Iris pigment epithelial cell (primary cell): ENCODE results near the gene ABCG1.
"Not testable (repeated sequence)": the region's sequence is repeated elsewhere in the genome, so short reads cannot be mapped to it uniquely, and the experiment has no call there.

Source experiments
- DNase-seq: peaks from one replicate; pipeline ENCODE4 v3.0.0-alpha.2; 2011; ENCODE audit warnings: low read depth

The ABCG1 gene

DNA sequence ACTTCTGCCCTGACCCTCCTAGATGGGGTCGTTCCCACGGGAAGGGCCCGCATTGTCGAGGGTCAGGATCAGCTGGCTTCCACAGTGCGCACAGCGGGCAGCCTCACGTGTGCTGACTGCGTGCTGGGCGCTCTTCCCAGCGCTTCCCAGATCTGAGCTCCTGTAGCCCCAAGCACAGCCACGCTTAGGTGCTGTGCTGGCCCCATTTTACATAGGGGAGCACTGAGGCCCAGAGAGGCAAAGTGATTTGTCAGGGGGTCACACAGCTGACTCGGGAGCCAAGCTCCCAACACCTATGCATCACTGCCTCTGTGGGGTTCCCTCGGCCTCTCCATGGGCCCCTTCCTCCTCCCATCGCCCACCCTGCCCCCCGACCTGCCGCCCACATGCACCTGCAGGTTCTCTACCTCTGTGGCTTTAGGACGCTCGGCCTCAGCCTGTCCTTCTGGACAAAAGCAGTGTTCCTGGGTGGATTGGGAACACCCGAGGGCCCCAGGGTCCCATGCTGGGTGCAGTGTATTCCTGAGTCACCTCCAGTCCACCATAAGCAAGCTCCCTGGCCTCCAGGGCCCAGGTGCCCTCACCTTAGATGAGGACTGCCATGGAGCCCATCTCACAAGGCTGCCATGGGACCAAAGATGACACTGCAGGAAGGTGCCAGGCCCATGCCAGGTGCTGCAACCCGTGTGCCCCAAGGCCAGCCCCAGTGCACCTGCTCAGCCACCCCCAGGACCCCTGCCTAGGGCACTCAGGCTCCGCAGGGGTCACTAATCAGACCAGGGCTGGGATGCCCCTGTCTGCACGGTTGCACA lies 73.0 kb downstream of the ABCG1 start:
- no peak for DNase-seq

DNA sequence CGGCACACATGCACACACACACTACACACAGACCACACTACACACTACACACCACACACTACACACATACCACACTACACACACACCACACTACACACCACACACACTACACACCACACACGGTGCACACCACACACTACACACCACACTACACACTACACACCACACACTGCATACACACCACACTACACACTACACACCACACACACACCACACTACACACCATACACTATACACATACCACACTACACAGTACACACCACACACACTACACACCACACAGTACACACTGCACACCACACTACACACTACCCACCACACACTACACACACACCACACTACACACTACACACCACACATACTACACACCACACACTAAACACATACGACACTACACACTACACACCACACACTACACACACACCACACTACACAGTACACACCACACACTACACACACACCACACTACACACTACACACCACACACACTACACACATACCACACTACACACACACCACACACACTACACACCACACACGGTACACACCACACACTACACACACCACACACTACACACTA lies 73.7 kb downstream of the ABCG1 start:
- DNase-seq: not testable (repeated sequence)

DNA sequence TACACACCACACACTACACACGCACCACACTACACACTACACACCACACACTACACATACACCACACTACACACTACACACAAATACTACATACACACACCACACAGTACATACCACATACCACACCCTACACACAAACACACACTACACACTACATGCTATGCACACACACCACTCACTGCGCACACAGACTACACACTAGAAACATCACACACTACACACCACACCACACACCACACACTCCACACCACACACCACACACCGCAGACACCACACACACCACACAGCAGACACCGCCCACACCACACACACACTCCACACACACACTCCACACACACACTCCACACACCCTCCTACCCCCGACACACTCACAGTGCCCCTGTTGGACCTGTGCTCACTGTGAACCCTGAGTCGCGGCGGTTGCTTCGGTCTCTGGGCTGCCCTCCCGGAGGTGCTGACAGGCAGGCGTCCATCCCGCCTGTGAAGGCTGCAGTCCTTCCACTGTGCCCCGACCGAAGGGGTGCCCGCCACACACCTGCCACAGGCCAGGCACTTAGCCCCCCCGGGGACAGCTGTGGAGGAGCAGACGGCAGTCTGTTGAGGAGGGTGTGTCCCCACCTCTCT lies 74.8 kb downstream of the ABCG1 start:
- no peak for DNase-seq

DNA sequence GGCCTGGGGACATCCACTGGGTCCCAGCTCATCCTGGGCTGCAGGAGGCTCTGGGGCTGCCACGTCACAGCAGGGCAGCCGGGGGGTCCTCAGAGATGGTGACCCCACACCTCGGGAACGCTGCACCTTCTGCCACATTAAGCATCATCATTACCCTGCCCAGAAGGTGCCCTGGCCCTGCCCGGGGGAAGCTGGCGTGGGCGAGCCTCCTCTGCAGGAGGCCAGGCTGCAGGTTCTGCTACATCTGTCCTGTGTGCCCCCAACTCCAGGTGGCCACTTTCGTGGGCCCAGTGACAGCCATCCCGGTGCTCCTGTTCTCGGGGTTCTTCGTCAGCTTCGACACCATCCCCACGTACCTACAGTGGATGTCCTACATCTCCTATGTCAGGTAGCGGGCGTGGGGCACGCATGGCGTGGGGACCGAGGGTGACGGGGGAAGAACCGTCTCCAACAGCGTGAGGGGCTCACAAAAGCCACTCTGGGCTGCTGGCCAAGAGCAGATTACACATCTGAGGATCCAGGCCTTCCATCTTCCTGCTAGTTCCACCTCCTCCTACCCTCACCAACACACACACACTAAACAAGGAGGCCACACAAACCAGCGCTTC lies 75.4 kb downstream of the ABCG1 start:
- no peak for DNase-seq

DNA sequence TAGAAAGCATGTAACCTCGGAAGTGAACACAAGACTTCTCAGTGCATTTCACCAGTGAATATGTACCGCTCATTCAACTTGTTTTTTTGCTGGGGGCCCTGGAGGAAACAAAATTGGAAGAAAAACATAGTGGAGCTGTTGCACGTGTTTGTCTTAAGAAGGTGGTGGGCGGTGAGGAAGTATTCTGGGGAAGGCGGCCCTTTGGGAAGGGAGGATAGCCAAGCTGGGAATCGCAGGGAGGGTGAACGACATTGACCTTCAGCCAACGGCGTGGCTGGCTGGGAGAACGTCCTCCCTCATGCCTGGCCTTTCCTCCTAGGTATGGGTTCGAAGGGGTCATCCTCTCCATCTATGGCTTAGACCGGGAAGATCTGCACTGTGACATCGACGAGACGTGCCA lies 76.9 kb downstream of the ABCG1 start:
- no peak for DNase-seq

DNA sequence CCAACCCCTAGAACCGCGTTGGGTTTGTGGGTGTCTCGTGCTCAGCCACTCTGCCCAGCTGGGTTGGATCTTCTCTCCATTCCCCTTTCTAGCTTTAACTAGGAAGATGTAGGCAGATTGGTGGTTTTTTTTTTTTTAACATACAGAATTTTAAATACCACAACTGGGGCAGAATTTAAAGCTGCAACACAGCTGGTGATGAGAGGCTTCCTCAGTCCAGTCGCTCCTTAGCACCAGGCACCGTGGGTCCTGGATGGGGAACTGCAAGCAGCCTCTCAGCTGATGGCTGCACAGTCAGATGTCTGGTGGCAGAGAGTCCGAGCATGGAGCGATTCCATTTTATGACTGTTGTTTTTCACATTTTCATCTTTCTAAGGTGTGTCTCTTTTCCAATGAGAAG lies 77.6 kb downstream of the ABCG1 start:
- no peak for DNase-seq

DNA sequence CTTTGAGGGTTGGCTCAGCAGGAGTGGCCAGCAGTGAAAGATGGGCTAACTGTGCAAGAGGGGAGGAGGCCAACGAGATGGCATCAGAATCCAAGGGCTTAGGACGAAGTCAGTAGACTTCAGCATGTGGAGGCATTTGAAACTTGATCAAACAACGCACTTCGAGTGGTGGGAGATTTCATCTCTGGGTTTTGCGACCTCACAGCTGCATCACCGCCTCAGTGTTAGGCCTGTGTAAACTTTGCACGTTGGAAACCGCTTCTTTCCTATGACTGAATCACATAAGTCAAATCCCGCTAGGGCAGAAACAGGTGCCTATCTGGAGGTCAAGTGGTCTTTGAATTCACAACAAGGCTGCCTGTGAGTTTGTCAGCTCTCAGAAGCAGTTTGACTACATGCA lies 78.4 kb downstream of the ABCG1 start:
- DNase-seq: no peak

DNA sequence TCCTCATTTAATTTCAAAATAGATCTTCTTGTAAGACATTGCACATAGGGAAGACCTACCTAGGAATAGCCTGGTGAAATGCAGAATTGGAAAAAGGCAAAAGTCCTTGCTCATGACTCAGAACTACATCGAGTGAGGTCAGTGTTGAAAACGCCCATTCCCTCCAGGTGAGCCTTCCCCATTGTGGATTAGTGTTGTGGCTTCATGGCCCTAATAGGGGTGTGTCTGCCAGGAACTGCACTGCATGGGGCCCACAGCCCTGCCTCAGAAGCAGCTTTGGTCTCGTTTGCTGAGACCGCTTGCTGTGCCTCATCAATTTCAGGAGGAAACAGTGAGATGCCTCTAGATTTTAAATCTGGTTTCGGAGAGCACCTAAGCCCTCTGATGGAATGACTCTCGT lies 79.3 kb downstream of the ABCG1 start:
- DNase-seq: no peak

DNA sequence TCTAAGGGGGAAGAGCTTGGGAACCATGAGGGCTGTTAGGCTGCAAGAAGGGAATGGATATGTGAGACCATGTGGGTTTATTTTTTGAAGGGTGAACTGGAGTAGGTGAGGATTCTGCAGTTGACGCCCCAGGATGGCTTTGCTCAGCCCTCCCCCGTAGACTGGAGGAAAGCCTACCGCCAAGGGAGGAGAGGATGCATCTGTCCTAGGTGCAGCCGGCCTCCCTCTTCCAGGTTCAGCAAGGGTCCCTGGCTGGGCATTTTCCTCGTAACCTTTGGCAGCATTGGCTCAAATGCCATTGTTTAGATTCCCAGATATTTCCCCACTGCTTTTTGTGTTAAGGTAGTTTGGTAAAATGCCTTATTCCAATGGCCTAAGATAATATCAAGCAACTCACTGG lies 79.7 kb downstream of the ABCG1 start:
- no peak for DNase-seq

DNA sequence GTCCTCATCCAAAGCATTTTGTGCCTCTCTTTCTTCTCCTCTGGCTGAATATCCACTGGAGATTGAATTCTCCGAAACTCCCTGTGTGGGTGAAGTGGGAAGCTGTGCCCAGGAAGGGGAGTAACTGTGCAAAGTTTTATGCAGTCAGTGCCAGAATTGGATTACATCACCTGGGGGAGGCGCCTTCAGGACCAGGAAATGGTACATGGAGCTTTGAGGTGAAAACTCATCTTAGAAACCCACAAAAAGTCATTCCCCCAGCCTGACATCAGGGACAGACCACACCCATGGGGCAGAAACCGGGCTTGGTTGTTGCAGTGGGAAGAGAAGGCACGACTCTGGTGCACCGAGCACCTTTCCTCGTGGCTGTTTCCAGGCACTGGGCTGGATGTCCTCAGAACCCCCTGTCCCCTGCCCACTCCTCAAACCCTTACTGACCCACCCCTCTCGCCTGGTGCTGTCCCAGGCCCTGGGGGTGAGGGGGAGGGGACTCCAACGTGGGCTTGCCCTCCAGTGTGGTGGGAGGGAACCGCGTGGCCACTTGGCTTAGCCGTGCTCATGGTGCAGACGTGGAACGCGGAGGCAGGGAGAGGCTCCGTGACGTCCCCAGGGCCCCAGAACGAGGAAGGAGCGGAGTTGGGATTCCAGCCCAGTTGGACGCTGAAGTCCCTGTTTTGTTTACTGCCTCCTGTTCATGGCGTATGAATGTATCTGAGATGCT lies 80.5 kb downstream of the ABCG1 start:
- no peak for DNase-seq

DNA sequence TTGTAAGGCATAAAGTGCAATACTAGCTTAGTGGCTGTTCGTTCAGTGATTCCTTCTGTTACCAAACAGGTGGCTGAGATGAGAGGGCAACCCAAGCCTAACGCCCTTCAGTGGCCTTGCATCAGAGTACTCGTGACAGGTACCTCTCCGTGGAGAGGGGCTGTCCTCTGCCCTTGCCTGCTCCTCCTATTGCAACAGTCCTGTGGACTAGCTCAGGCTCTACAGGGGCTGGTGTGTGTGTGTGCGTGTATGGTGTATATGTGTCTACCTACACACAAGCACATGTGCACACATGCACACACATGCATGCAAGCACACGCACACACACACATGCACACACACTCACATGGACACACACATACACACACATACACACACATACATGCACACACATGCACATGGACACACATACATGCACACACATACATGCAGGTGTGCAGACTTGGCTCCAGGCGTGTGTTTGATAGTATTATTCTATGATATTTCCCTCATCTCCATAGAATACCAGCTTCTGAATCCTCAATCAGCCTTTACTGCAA lies 81.2 kb downstream of the ABCG1 start:
- no peak for DNase-seq

DNA sequence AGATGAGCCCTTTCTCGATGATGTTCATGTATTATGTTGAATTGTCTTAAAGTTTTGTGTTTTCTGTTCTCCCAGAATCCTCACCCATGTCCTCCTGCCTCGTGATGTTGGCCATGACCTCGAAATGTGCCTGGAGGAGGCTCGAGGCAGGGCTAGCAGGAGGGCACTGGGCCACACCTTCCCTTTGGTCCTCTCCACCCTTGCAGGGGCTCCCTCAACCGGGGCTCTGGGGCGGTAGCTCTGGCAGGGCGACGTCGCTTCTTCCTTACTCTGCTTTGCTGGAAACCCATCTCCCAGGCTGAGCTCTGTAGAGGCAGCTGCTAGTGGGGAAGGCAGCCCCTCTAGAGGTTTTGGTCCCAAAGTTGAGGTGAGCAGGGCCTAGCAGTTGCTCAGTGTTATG lies 82.0 kb downstream of the ABCG1 start:
- DNase-seq: no peak

DNA sequence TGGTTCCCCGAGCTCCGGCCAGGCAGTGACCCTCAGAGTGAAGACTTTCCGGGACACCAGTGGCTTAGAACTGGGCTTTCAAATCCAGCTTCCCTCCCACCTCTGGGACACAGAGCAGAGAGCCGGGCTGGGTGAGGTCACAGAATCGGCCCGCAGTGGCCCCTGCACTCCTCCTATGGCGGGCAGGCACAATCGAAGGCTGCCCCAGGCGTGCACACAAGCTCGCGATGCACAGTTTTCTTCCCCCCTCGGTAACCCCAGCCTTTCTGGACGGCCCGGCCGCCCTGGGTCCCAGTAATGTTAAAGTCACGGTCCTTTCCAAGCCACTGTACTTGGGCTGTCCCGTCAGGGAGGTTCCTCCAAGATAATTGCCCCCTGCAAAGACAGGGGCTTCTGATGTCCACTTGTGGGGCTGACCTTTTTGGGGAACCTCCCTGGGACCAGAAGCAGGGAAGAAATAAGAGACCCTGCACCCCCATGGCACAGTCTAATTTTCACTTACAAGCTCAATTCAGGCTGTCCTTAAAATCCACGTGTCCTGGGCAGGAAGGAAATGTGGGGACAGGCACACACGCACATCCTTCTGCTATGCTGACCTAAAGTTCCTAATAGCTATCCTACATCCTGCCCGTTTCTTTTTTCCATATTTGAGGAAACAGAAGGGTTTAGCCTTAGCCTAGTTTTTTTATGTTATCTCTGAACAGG lies 82.6 kb downstream of the ABCG1 start:
- no peak for DNase-seq

DNA sequence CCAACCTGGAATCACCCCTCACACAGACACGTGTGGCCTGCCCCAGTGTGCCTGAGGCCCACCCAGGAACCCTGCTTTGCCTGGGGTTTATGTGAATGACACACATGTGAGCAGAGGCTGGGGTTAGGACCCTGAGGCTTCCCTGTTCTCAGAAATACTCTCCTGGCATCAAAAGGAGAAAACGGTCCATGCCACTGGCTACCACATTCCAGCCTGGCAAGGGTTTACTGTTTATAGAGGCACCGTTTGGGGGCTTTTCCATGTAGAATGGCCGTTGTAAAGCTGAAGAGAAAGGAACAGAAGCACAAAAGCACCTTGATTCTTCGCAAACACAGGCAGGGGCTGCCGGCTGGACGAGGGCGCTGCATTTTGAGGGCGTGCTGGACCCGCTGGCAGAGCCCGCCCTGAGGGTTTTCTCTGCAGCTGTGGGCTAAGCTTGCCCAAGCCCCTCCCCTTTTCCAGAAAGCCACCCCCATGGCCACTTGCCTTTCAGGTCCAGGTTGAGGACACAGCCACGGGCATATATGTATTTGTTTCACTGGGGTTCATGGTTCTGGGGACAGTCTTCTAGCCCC lies 83.2 kb downstream of the ABCG1 start:
- no peak for DNase-seq

DNA sequence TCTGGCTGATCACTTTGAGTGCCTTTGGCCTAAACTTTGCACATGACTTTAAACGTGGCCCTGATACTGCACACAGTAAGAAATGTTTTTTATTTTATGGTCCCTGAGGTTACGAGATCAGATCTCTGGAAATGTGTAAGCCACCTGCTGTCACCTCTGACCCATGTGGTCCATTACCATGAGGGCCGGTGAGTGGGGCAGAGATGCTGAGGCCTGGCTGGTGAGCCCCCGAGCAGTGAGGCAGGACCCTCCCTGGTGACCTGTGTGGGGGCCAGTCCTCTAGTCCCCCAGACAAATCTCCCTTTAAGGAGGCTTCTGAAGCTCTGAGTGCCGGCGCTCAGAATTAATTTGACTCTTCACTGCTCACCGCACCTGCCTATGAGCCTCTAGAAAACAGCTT lies 83.9 kb downstream of the ABCG1 start:
- no peak for DNase-seq

DNA sequence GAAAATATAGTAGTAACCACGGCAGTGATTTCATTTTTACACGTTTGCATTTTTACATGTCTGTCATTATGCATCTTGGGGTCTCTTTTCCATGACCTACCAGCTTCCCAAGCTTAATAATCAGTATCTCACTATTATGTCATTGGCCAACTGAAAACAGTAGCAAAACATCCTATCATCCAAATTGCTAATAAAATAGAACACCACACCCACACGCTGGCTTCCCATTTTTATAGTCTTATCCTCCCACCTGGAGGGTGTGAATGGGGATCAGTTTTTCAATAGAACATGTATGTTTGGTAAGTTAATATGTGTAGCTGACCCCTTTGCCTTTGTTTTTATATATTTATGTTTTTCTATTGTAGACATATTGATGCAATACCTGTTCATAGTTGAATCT lies 84.5 kb downstream of the ABCG1 start:
- no peak for DNase-seq

DNA sequence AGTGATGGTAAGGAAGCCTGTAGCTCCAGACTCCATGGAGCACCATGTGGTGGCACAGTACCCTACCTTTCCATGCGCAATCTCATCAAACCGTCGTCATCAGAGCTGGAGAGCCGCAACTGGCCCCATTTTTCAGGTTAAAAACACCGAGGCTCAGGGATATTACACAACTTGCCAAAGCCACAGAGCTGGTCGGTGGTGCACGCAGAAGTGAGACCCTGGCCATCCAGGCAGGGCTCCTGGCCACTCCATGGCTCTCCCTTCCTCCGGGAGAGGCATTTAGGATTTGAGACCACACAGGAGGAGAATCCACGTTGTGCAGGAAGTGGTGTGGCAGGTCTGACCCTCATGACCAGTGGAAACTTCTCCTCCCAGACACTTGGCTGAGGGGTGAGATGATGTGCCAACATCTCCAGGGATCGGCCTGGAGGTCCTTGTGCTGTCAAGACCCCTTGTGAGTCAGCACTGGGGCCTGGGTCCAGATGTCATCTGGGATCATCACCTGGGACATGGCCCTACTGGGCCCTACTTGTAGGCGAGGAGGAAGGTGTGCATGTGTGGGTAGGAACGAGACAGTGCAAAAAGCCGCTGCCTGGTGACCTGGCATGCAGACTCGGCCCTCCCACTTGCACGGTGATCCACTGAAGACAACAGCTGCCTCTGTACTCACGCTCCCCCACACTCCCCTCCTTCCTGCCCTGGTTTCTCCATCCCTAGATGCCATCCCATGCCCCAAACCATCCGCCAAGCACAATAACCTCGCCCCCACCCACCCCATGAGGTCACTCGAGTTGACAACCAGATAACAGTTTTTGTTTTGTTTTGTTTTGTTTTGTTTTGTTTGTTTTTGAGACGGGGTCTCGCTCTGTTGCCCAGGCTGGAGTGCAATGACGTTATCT lies 85.9 kb downstream of the ABCG1 start:
- DNase-seq: no peak

DNA sequence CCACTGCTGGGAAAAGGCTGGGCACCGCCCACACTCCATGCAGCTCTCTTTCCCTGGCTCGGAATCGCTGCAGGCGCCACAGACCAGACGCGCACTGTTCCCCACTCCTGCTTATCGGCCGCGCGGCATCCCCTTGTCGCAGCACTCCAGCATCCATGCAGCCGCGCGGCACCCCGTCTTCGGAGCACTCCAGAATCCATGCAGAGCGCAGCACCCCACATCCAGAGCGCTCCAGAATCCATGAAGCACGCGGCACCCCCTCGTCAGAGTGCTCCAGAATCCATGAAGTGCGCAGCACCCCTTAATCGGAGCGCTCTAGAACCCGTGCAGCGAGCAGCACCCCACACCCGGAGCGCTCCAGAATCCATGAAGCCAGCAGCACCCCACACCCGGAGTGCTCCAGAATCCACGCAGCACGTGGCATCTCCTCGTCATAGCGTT lies 86.8 kb downstream of the ABCG1 start:
- DNase-seq: no peak

DNA sequence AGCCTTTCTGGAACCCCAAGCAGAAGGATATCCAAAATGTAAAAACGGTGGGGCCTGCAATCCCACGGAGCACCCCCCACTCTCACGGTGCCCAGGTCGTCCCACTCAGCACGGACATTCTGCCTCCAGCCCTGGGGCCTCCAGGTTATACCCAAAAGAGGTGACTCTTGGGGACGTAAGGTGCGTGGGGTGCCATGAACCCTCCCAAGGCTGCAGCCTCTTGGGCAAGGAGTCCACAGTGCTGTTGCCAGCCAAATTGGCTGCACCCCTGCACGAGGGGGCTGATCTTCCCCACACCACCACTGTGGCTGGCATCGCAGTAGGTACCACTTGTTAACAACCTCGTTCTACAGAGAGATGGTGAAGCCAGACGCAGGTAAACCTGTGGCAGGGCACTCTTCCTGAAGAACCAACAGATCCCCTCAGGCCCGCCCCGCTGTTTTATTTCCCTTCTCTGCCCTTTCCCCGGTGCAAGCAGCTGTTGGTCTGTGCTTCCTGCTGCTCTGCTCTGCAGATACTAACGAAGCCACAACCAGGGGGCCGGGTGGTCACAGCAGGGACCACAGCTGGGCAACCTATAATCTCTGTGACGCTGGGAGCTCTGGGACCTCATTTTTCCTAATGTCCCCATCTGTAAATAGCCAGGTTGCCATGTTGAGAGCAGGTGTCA lies 87.6 kb downstream of the ABCG1 start:
- no peak for DNase-seq

DNA sequence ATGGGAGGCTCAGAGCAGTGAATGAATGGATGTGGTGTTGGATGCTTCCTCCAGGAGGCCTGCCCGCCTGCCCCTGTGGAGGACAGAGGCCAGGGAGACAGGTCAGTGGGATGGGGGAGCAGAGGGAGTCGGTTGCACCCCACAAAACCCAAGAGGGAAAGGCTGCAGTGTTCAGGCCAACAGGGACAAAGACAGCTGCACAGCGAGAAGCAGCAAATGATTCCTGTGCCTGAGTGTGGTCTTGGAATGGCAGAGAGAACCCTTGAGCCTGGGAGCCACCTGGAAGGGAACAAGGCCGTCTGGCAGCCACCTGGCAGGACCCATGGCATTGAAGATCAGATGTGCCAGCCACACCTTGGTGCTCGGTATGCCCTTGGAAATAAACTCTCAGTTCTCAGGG lies 88.2 kb downstream of the ABCG1 start:
- no peak for DNase-seq
